K562 (cell line): ENCODE data around the gene ARHGAP15. TPM values are rescaled to one million over a fixed set of nuclear protein-coding genes. Genes with fewer than 3 reads are reported as not detected.

ENCODE experiments used
- ATAC-seq: fragments of 200-7000 bp; cut with Tn5 transposase; 3 replicates; pipeline ENCODE4 v1.9.1; 2020; ENCODE audit warnings: moderate library complexity
- BruUV-seq: library from RNA; stranded (reverse); fragments of 400-500 nt; replicated peaks from 2 replicates; lab custom pipeline; 2021; lab: Mats Ljungman, UMichigan
- CTCF ChIA-PET: fragments of 300-600 bp; formaldehyde crosslinking; extraction: SDS; loops from one replicate; lab custom pipeline; 2021; ENCODE audit warnings: low intra/inter-chr PET ratio; lab: Yijun Ruan, JAX
- POLR2A ChIA-PET: fragments of 300-600, 350-650 bp; sonication (Branson Sonifier 250); formaldehyde crosslinking; extraction: SDS; loops from one replicate; lab custom pipeline; 2021; ENCODE audit warnings: antibody characterized with exemption, inconsistent platforms; lab: Yijun Ruan, JAX
- DNase-seq, 4 experiments: peaks; one replicate each; pipeline versions ENCODE4 v3.0.0 to v3.0.0-alpha.2; 2011 to 2018; ENCODE audit warnings: low spot score in 3 of 4, mixed read lengths in 3 of 4; ENCODE audit errors: extremely low read depth in 1 of 4
- FAIRE-seq: peaks from 2 replicates; lab custom pipeline; 2011; peaks lifted over from hg19 to GRCh38; lab: Jason Lieb, UNC
- H2AFZ ChIP-seq: 2 replicates; pipeline ENCODE4 v1.6.0; 2011; ENCODE audit warnings: low read depth, low read length, control low read depth, inconsistent platforms
- H3K27ac ChIP-seq: fragments of 200-600 bp; 3 replicates; pipeline ENCODE4 v1.8.0; 2011; ENCODE audit warnings: low read depth, mild to moderate bottlenecking, control low read depth, inconsistent platforms, low read length, moderate library complexity, mixed read lengths; ENCODE audit errors: extremely low read depth
- H3K27me3 ChIP-seq, 2 experiments: fragments of 300-600 bp in 1 of 2; 2 replicates in 1 of 2; 3 replicates in 1 of 2; pipeline versions ENCODE4 v1.6.0 to v1.8.0; 2011; ENCODE audit warnings: inconsistent platforms in 2 of 2, low read length in 2 of 2, mild to moderate bottlenecking in 1 of 2, mixed read lengths in 1 of 2, moderate library complexity in 1 of 2; ENCODE audit not compliant: control insufficient read depth in 2 of 2, insufficient read depth in 2 of 2
- H3K36me3 ChIP-seq: fragments of 300-600 bp; 3 replicates; pipeline ENCODE4 v1.8.0; 2011; ENCODE audit warnings: mild to moderate bottlenecking, low read length, inconsistent platforms; ENCODE audit not compliant: control insufficient read depth, insufficient read depth
- H3K4me1 ChIP-seq, 2 experiments: fragments of 200-600 bp in 1 of 2; replicated peaks in 1 of 2; 2 replicates in 1 of 2; 3 replicates in 1 of 2; pipeline versions ENCODE4 v1.5.1 to v1.8.0; 2011; ENCODE audit warnings: inconsistent platforms in 2 of 2, low read length in 2 of 2, mild to moderate bottlenecking in 1 of 2, mixed read lengths in 1 of 2, moderate library complexity in 1 of 2; ENCODE audit not compliant: control insufficient read depth in 2 of 2, insufficient read depth in 2 of 2
- H3K4me2 ChIP-seq: 2 replicates; pipeline ENCODE4 v1.6.1; 2011; ENCODE audit warnings: low read length, control low read depth, inconsistent platforms, mixed read lengths; ENCODE audit not compliant: insufficient read depth
- H3K4me3 ChIP-seq: fragments of 200-600 bp; sonication (generic), shearing (Covaris generic); 2 replicates; pipeline ENCODE4 v1.5.1; 2016; ENCODE audit warnings: control low read depth, inconsistent platforms
- H3K79me2 ChIP-seq: fragments of 200-600 bp; 3 replicates; pipeline ENCODE4 v1.8.0; 2011; ENCODE audit warnings: low read length, inconsistent platforms; ENCODE audit not compliant: control insufficient read depth, insufficient read depth
- H3K9ac ChIP-seq, 2 experiments: 2 replicates each; pipeline versions ENCODE4 v1.6.0 to v1.6.1; 2011; ENCODE audit warnings: low read depth in 2 of 2, low read length in 2 of 2, control low read depth in 1 of 2, inconsistent platforms in 1 of 2, mild to moderate bottlenecking in 1 of 2, mixed read lengths in 1 of 2; ENCODE audit not compliant: insufficient read depth in 1 of 2
- H3K9me1 ChIP-seq: one replicate; pipeline ENCODE4 v1.6.0; 2011; ENCODE audit warnings: inconsistent platforms, mild to moderate bottlenecking, low read length, moderate library complexity; ENCODE audit not compliant: control insufficient read depth, insufficient read depth
- H3K9me3 ChIP-seq: replicated peaks from 2 replicates; pipeline ENCODE4 v1.5.1; 2011; ENCODE audit warnings: low read depth, low read length, inconsistent platforms; ENCODE audit not compliant: control insufficient read depth, insufficient read depth
- H4K20me1 ChIP-seq: replicated peaks from 2 replicates; pipeline ENCODE4 v1.6.1; 2011; ENCODE audit warnings: low read length, inconsistent platforms, mixed read lengths; ENCODE audit not compliant: control insufficient read depth, insufficient read depth
- BRD4 ChIP-seq: fragments of 200-600 bp; sonication (generic); IDR thresholded peaks from 2 replicates; pipeline ENCODE4 v1.6.1; 2017; ENCODE audit warnings: inconsistent platforms
- CTBP1 ChIP-seq: fragments of 450-650 bp; IDR thresholded peaks from 2 replicates; pipeline ENCODE4 v1.6.1; 2016; ENCODE audit warnings: borderline replicate concordance
- CTCFL ChIP-seq: IDR thresholded peaks from 2 replicates; pipeline ENCODE4 v1.6.1; 2011; ENCODE audit warnings: borderline replicate concordance, low read depth, mild to moderate bottlenecking, moderate library complexity, low read length; ENCODE audit not compliant: insufficient read depth, poor library complexity, severe bottlenecking
- FOXK1 ChIP-seq: sonication (generic); formaldehyde crosslinking; IDR thresholded peaks from 2 replicates; pipeline ENCODE4 v1.8.0; 2022; ENCODE audit warnings: missing genetic modification reagents, mild to moderate bottlenecking, borderline replicate concordance
- MAFF ChIP-seq: IDR thresholded peaks from 2 replicates; pipeline ENCODE4 v1.6.1; 2012; ENCODE audit warnings: low read length, improper control_type of control experiment
- NCOA2 ChIP-seq, 2 experiments: fragments of 450-650 bp; IDR thresholded peaks; 2 replicates each; pipeline ENCODE4 v1.6.1; 2018; ENCODE audit warnings: mild to moderate bottlenecking in 2 of 2, moderate library complexity in 1 of 2; ENCODE audit not compliant: partially characterized antibody in 2 of 2
- NR1H2 ChIP-seq: sonication (generic); formaldehyde crosslinking; IDR thresholded peaks from 2 replicates; pipeline ENCODE4 v1.4.0; 2020; ENCODE audit warnings: mild to moderate bottlenecking, missing genetic modification reagents
- PTTG1 ChIP-seq: fragments of 450-650 bp; IDR thresholded peaks from 2 replicates; pipeline ENCODE4 v1.6.1; 2016; ENCODE audit warnings: low read depth, mild to moderate bottlenecking, missing genetic modification characterization, missing compliant biosample characterization
- RBM34 ChIP-seq: fragments of 200-400 bp; formaldehyde crosslinking; IDR thresholded peaks from 2 replicates; pipeline ENCODE4 v1.6.1; 2018; ENCODE audit warnings: low read length, borderline replicate concordance; ENCODE audit not compliant: insufficient read depth
- RNF2 ChIP-seq: sonication (generic); IDR thresholded peaks from 2 replicates; pipeline ENCODE4 v1.6.1; 2016
- SFPQ ChIP-seq: fragments of 200-400 bp; formaldehyde crosslinking; IDR thresholded peaks from 2 replicates; pipeline ENCODE4 v1.6.1; 2017; ENCODE audit warnings: mild to moderate bottlenecking, low read depth, low read length, moderate library complexity
- ZFP30 ChIP-seq: fragments of 250-450 bp; sonication (Bioruptor Pico); IDR thresholded peaks from 2 replicates; pipeline ENCODE4 v1.8.0; 2022; ENCODE audit warnings: moderate library complexity, mild to moderate bottlenecking, inconsistent platforms, borderline replicate concordance
- ZNF165 ChIP-seq: fragments of 250-450 bp; sonication (Bioruptor Pico); IDR thresholded peaks from 2 replicates; pipeline ENCODE4 v1.4.0; 2020; ENCODE audit warnings: borderline replicate concordance
- ZNF217 ChIP-seq: sonication (generic); formaldehyde crosslinking; IDR thresholded peaks from 2 replicates; pipeline ENCODE4 v1.8.0; 2022; ENCODE audit warnings: mild to moderate bottlenecking, missing genetic modification reagents
- ZNF707 ChIP-seq: fragments of 250-450 bp; sonication (Bioruptor Pico); conservative IDR thresholded peaks from 2 replicates; pipeline ENCODE4 v1.8.0; 2022; ENCODE audit warnings: inconsistent platforms, mild to moderate bottlenecking, moderate library complexity
- ZNF75A ChIP-seq: fragments of 450-650 bp; formaldehyde crosslinking; IDR thresholded peaks from 2 replicates; pipeline ENCODE4 v1.4.0; 2020; ENCODE audit warnings: mild to moderate bottlenecking
- WGBS: fragments of 100-300 bp; shearing (Covaris generic); methylation state at CpG from one replicate; pipeline ENCODE4 v1.1.6; 2016; ENCODE audit warnings: low coverage, mixed read lengths; ENCODE audit not compliant: insufficient coverage; ENCODE audit errors: missing lambda C conversion rate; 5-methylcytosine and 5-hydroxymethylcytosine counted together
- in situ Hi-C: fragments of 300-500 bp; cut with MboI; formaldehyde crosslinking; loops from 4 replicates; pipeline ENCODE4 v1.15.0; 2018; ENCODE audit warnings: inconsistent platforms, mixed read lengths
- intact Hi-C: fragments of 100-400 bp; cut with micrococcal nuclease; formaldehyde crosslinking; loops from 2 replicates; pipeline ENCODE4 v1.14.2; 2022
- polyA plus RNA-seq, 8 experiments: library from polyadenylated mRNA; depleted of rRNA in 4 of 8; stranded (reverse) in 5 of 8; unstranded in 3 of 8; fragments of >200 nt; fragmentation: Nextera tagmentation in 2 of 8; fragmentation: Illumina TruSeq in 1 of 8; extraction: Ambion mirVana in 2 of 8; extraction: Trizol in 1 of 8; gene quantifications; 2 replicates each; pipeline versions ENCODE4 v1.2.1 to v1.2.3, GENCODE V29; 2011 to 2014; ENCODE audit warnings: inconsistent platforms in 1 of 8, missing spikeins in 1 of 8
- total RNA-seq, 7 experiments: library from RNA; depleted of rRNA in 6 of 7; stranded (reverse); fragments of >200 nt in 6 of 7; fragmentation: Illumina TruSeq in 2 of 7; extraction: Trizol in 2 of 7; gene quantifications; 2 replicates each; pipeline versions ENCODE4 v1.2.1 to v1.2.3, GENCODE V29; 2011 to 2021; ENCODE audit warnings: low replicate concordance in 1 of 7

ARHGAP15 gene
- total and polyA plus RNA-seq, 9 of the 15 experiments (the other 6 are each of a cell fraction or from before 2014, with no cell fraction given): 1.5 to 17.9 (median 7.9) TPM

DNA sequence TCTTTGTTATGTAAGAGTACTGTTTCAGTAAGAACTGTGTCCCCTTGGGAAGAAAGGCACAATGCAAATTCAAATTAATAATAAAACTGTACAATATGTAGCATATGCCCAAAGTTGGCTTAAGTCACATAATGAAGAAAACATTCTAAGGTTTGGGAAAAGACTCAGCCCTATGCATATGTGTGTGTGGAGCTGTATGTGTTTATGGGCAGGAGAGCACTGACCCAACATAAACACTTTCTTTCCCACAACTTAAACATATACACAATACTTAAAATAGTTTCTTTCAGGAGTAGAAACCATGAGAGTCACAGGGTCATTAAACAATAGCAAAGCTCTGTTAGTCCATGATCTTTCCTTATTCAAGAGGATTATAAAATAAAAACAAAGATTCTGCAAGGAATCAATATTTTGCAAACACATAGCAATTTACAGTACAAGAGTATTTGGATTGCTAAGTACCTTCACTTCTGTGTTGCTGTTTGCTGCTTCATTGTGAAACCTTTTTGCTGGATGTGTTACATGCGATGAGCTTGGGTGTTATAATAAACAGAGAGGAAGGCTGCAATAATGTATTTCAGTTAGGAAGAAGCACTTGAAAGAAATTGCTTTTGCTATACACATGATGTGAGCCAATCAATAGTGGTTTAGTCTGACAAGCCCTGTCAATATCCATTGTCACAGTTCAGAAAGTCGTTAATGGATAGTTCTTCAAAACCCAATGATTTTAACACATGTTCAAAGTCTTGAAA is 347.3 kb downstream of the ARHGAP15 start:
- in situ Hi-C loops (no loop called here), intact Hi-C loops (no loop called here)
- no peak overlapping the region for H3K4me3 ChIP-seq
- no peak for TF ChIP-seq ZNF707
- no peak for TF ChIP-seq ZNF217 (CRISPR knock-in tag)
- TF ChIP-seq RBM34: no peak
- TF ChIP-seq CTBP1: no peak
- no peak for TF ChIP-seq NCOA2 (IDR thresholded peaks at IDR 0.05; ENCODE audit: partially characterized antibody in 2 of 2)
- no peak for TF ChIP-seq ZNF75A (CRISPR knock-in tag)
- TF ChIP-seq ZFP30 (CRISPR knock-in tag): no peak
- no peak for TF ChIP-seq FOXK1 (CRISPR knock-in tag)
- no peak for TF ChIP-seq BRD4
- TF ChIP-seq NR1H2 (CRISPR knock-in tag): no peak
- TF ChIP-seq PTTG1: no peak
- no peak for TF ChIP-seq ZNF165 (CRISPR knock-in tag)
- TF ChIP-seq CTCFL: no peak
- TF ChIP-seq MAFF: no peak
- TF ChIP-seq SFPQ: no peak
- no peak for TF ChIP-seq RNF2
- TF ChIP-seq, all 486 proteins: peak for 0
- 11% methylated on average over 2 of the region's 2 CpGs for WGBS
- FAIRE-seq: no peak
- no TSS peak for BruUV-seq
- no peak for DNase-seq
- no peaks in the 10 kb centered on the region for H3K4me1 ChIP-seq
- H3K9ac ChIP-seq: no peak overlapping the region
- H3K79me2 ChIP-seq: no peaks in the 10 kb centered on the region
- H3K4me2 ChIP-seq: no peak overlapping the region
- no peaks in the 10 kb centered on the region for H4K20me1 ChIP-seq
- no peaks in the 10 kb centered on the region for H3K36me3 ChIP-seq
- CTCF ChIA-PET: no interaction called here
- no peak overlapping the region for H2AFZ ChIP-seq
- no peaks in the 10 kb centered on the region for H3K27me3 ChIP-seq
- no peaks in the 10 kb centered on the region for H3K9me3 ChIP-seq
- POLR2A ChIA-PET: no interaction called here
- no peaks in the 10 kb centered on the region for H3K9me1 ChIP-seq
- ATAC-seq: no peak
- H3K27ac ChIP-seq: no peak overlapping the region
